HepG2 (cell line): ENCODE data around the gene SRSF10. TPM values are rescaled to one million over a fixed set of nuclear protein-coding genes. Genes with fewer than 3 reads are reported as not detected.

Source experiments
- AHR ChIP-seq: IDR thresholded peaks from 2 replicates; pipeline ENCODE4 v1.6.1; 2018; ENCODE audit warnings: missing genetic modification reagents, missing compliant biosample characterization
- ATRX ChIP-seq: sonication (generic); formaldehyde crosslinking; IDR thresholded peaks from 2 replicates; pipeline ENCODE4 v1.4.0; 2020; ENCODE audit warnings: missing genetic modification reagents, borderline replicate concordance
- FLYWCH1 ChIP-seq: sonication (generic); formaldehyde crosslinking; IDR thresholded peaks from 2 replicates; pipeline ENCODE4 v1.8.1; 2023; ENCODE audit warnings: mild to moderate bottlenecking, missing genetic modification reagents
- HIC2 ChIP-seq: sonication (generic); formaldehyde crosslinking; IDR thresholded peaks from 2 replicates; pipeline ENCODE4 v1.9.0; 2022; ENCODE audit warnings: low read depth, missing genetic modification reagents
- JUND ChIP-seq: sonication (generic); formaldehyde crosslinking; IDR thresholded peaks from 2 replicates; pipeline ENCODE4 v1.8.0; 2022; ENCODE audit warnings: mild to moderate bottlenecking, missing genetic modification reagents
- MAZ ChIP-seq, 2 experiments: sonication (generic) in 1 of 2; formaldehyde crosslinking in 1 of 2; IDR thresholded peaks; 2 replicates each; pipeline versions ENCODE4 v1.5.0 to v1.6.1; 2012 to 2020; ENCODE audit warnings: low read depth in 2 of 2, mild to moderate bottlenecking in 2 of 2, borderline replicate concordance in 1 of 2, improper control_type of control experiment in 1 of 2, low read length in 1 of 2, missing genetic modification reagents in 1 of 2, moderate library complexity in 1 of 2
- PAF1 ChIP-seq: IDR thresholded peaks from 2 replicates; pipeline ENCODE4 v1.6.1; 2016; ENCODE audit warnings: missing genetic modification reagents, missing compliant biosample characterization
- SRF ChIP-seq: IDR thresholded peaks from 2 replicates; pipeline ENCODE4 v1.6.1; 2011; ENCODE audit warnings: mild to moderate bottlenecking, low read depth, low read length, moderate library complexity
- TBP ChIP-seq: sonication (generic); formaldehyde crosslinking; IDR thresholded peaks from 2 replicates; pipeline ENCODE4 v1.5.0; 2020; ENCODE audit warnings: missing genetic modification reagents
- XRCC5 ChIP-seq: fragments of 200-400 bp; formaldehyde crosslinking; optimal IDR thresholded peaks from 2 replicates; pipeline ENCODE3; 2017; ENCODE audit warnings: mild to moderate bottlenecking, low read length
- ZNF124 ChIP-seq: sonication (generic); formaldehyde crosslinking; IDR thresholded peaks from 2 replicates; pipeline ENCODE4 v1.4.0; 2020; ENCODE audit warnings: missing genetic modification reagents
- polyA plus RNA-seq, 8 experiments: library from polyadenylated mRNA; depleted of rRNA in 3 of 8; stranded (reverse) in 7 of 8; unstranded in 1 of 8; fragments of >200 nt; fragmentation: Illumina TruSeq in 4 of 8; extraction: Trizol in 4 of 8; gene quantifications; 2 replicates each; pipeline versions ENCODE4 v1.2.1 to v1.2.3, GENCODE V29; 2011 to 2016; ENCODE audit warnings: low read depth in 4 of 8, missing spikeins in 1 of 8, mixed read lengths in 1 of 8; ENCODE audit not compliant: insufficient read depth in 1 of 8
- total RNA-seq, 5 experiments: library from RNA; depleted of rRNA; stranded (reverse); fragments of >200 nt; fragmentation: Illumina TruSeq; extraction: Trizol; gene quantifications; 2 replicates each; pipeline ENCODE4 v1.2.3, GENCODE V29; 2016; ENCODE audit warnings: low read depth in 1 of 5
- TF ChIP-seq, protein P1 (sequence below): sonication (generic); formaldehyde crosslinking; IDR thresholded peaks from 2 replicates; pipeline ENCODE4 v1.4.0; 2020; ENCODE audit warnings: mild to moderate bottlenecking, missing genetic modification reagents
- TF ChIP-seq, protein P2 (sequence below): sonication (generic); formaldehyde crosslinking; IDR thresholded peaks from 2 replicates; pipeline ENCODE4 v1.4.0; 2020; ENCODE audit warnings: missing genetic modification reagents, borderline replicate concordance
- TF ChIP-seq, protein P3 (sequence below): sonication (generic); formaldehyde crosslinking; IDR thresholded peaks from 2 replicates; pipeline ENCODE4 v1.4.0; 2020; ENCODE audit warnings: missing genetic modification reagents
- TF ChIP-seq, protein P4 (sequence below): sonication (generic); formaldehyde crosslinking; IDR thresholded peaks from 2 replicates; pipeline ENCODE4 v1.4.0; 2020; ENCODE audit warnings: missing genetic modification reagents

The SRSF10 gene
- total and polyA plus RNA-seq, 2 of the 13 experiments (the other 11 are each of a cell fraction or from before 2014, with no cell fraction given): 126 to 186 TPM

DNA sequence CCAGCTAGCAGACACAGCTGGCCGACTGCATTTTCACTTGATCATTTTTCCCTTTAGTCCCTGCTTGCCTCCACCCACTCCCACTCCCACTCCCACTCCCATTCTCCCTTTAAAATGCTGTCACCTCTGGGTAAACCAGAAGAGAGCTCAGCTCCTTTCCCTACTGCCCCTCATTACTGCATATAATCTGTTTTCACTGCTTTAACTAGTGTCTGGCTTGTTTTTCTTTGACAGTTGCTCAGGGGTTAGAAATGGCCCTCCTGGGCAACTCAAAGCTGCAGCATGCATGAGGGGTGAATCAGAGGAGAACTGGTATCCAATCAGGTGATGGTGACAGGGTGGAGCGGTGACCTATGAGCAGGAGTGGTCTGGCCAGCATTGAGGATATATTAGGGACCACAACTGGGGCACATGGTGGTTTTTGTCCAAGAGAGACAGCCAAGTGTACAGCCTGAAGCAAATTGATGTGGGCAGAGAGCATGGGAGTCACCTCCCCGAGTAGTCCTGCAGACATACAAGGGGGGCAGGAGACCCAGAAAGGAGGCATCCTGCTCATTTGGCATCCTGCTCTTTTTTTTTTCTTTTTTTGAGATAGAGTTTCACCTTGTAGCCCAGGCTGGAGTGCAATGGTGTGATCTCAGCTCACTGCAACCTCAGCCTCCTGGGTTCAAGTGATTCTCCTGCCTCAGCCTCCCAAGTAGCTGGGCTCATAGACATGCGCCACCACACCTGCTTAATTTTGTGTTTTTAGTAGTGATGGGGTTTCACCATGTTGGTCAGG lies 42.6 kb upstream of the SRSF10 start (continued):
- TF ChIP-seq, protein P1, sequence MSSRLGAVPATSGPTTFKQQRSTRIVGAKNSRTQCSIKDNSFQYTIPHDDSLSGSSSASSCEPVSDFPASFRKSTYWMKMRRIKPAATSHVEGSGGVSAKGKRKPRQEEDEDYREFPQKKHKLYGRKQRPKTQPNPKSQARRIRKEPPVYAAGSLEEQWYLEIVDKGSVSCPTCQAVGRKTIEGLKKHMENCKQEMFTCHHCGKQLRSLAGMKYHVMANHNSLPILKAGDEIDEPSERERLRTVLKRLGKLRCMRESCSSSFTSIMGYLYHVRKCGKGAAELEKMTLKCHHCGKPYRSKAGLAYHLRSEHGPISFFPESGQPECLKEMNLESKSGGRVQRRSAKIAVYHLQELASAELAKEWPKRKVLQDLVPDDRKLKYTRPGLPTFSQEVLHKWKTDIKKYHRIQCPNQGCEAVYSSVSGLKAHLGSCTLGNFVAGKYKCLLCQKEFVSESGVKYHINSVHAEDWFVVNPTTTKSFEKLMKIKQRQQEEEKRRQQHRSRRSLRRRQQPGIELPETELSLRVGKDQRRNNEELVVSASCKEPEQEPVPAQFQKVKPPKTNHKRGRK (CRISPR knock-in tag): no peak
- TF ChIP-seq ATRX (CRISPR knock-in tag) (no peak), HIC2 (CRISPR knock-in tag) (no peak), XRCC5 (no peak), FLYWCH1 (CRISPR knock-in tag) (no peak), MAZ (IDR thresholded peaks at IDR 0.05; ENCODE audit: borderline replicate concordance, low read depth, low read length) (no peak), MAZ (CRISPR knock-in tag; IDR thresholded peaks at IDR 0.05; ENCODE audit: low read depth) (peak; percentile 33; the same call in 1 of the 2 replicates), PAF1 (CRISPR knock-in tag) (no peak), AHR (no peak), JUND (CRISPR knock-in tag) (0 out of 2 replicates have a peak, but pooled peaks have one; percentile 16), TBP (CRISPR knock-in tag) (no peak), SRF (no peak), ZNF124 (no peak)
- TF ChIP-seq, protein P2, sequence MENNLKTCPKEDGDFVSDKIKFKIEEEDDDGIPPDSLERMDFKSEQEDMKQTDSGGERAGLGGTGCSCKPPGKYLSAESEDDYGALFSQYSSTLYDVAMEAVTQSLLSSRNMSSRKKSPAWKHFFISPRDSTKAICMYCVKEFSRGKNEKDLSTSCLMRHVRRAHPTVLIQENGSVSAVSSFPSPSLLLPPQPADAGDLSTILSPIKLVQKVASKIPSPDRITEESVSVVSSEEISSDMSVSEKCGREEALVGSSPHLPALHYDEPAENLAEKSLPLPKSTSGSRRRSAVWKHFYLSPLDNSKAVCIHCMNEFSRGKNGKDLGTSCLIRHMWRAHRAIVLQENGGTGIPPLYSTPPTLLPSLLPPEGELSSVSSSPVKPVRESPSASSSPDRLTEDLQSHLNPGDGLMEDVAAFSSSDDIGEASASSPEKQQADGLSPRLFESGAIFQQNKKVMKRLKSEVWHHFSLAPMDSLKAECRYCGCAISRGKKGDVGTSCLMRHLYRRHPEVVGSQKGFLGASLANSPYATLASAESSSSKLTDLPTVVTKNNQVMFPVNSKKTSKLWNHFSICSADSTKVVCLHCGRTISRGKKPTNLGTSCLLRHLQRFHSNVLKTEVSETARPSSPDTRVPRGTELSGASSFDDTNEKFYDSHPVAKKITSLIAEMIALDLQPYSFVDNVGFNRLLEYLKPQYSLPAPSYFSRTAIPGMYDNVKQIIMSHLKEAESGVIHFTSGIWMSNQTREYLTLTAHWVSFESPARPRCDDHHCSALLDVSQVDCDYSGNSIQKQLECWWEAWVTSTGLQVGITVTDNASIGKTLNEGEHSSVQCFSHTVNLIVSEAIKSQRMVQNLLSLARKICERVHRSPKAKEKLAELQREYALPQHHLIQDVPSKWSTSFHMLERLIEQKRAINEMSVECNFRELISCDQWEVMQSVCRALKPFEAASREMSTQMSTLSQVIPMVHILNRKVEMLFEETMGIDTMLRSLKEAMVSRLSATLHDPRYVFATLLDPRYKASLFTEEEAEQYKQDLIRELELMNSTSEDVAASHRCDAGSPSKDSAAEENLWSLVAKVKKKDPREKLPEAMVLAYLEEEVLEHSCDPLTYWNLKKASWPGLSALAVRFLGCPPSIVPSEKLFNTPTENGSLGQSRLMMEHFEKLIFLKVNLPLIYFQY (CRISPR knock-in tag): no peak
- TF ChIP-seq, protein P3, sequence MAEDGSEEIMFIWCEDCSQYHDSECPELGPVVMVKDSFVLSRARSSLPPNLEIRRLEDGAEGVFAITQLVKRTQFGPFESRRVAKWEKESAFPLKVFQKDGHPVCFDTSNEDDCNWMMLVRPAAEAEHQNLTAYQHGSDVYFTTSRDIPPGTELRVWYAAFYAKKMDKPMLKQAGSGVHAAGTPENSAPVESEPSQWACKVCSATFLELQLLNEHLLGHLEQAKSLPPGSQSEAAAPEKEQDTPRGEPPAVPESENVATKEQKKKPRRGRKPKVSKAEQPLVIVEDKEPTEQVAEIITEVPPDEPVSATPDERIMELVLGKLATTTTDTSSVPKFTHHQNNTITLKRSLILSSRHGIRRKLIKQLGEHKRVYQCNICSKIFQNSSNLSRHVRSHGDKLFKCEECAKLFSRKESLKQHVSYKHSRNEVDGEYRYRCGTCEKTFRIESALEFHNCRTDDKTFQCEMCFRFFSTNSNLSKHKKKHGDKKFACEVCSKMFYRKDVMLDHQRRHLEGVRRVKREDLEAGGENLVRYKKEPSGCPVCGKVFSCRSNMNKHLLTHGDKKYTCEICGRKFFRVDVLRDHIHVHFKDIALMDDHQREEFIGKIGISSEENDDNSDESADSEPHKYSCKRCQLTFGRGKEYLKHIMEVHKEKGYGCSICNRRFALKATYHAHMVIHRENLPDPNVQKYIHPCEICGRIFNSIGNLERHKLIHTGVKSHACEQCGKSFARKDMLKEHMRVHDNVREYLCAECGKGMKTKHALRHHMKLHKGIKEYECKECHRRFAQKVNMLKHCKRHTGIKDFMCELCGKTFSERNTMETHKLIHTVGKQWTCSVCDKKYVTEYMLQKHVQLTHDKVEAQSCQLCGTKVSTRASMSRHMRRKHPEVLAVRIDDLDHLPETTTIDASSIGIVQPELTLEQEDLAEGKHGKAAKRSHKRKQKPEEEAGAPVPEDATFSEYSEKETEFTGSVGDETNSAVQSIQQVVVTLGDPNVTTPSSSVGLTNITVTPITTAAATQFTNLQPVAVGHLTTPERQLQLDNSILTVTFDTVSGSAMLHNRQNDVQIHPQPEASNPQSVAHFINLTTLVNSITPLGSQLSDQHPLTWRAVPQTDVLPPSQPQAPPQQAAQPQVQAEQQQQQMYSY (CRISPR knock-in tag): no peak
- TF ChIP-seq, protein P4, sequence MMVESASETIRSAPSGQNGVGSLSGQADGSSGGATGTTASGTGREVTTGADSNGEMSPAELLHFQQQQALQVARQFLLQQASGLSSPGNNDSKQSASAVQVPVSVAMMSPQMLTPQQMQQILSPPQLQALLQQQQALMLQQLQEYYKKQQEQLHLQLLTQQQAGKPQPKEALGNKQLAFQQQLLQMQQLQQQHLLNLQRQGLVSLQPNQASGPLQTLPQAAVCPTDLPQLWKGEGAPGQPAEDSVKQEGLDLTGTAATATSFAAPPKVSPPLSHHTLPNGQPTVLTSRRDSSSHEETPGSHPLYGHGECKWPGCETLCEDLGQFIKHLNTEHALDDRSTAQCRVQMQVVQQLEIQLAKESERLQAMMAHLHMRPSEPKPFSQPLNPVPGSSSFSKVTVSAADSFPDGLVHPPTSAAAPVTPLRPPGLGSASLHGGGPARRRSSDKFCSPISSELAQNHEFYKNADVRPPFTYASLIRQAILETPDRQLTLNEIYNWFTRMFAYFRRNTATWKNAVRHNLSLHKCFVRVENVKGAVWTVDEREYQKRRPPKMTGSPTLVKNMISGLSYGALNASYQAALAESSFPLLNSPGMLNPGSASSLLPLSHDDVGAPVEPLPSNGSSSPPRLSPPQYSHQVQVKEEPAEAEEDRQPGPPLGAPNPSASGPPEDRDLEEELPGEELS (CRISPR knock-in tag): no peak
